ENCODE data around the gene TNMD.

Gene TNMD

GRCh38 chrX:100643956-100644860 lies 59.5 kb downstream of the TNMD start, which contains the start of gene SRPX2:
Gene SRPX2, plus strand, starts transcription at chrX:100644199. Its CDS starts 2,124 bp downstream, at chrX:100646323.
- peak; percentile 79 for DNase-seq (ENCODE audit: low read depth in 2 of 2)

GRCh38 chrX:100645106-100645505 lies 60.4 kb downstream of the TNMD start:
- DNase-seq (ENCODE audit: low read depth in 2 of 2), result no peak

GRCh38 chrX:100647095-100647494 lies 62.4 kb downstream of the TNMD start:
- DNase-seq (ENCODE audit: low read depth in 2 of 2), result no peak

- DNase-seq (ENCODE audit: low read depth in 2 of 2), result no peak
Measured at GRCh38 chrX:100647739-100648138, 63.0 kb downstream of the TNMD start.

GRCh38 chrX:100648458-100649417 lies 64.0 kb downstream of the TNMD start:
- DNase-seq (ENCODE audit: low read depth in 2 of 2), result peak; percentile 67 to 71
